ENCODE measurements around the gene NIT1. TPM values are rescaled to one million over a fixed set of nuclear protein-coding genes. Genes with fewer than 3 reads are reported as not detected.

Gene NIT1
- total RNA-seq, 1 experiment from 2014 or later, result 65.9 TPM

- Histone ChIP-seq H3K27me3 (ENCODE audit: insufficient read depth, low read length) (no peaks in the 10 kb centered on the region), H3K4me1 (ENCODE audit: control insufficient read depth in 1 of 2, insufficient read depth in 2 of 2, low read length in 2 of 2) (peaks cover 8 to 36% of the 10 kb centered on the region in 2 experiments; a peak in 3 of 4 replicates), H3K9me3 (ENCODE audit: control insufficient read depth in 1 of 2, insufficient read depth in 1 of 2, low read depth in 1 of 2, low read length in 2 of 2) (no peaks in the 10 kb centered on the region), H3K9me2 (ENCODE audit: insufficient read depth) (no peaks in the 10 kb centered on the region), H3K27ac (ENCODE audit: low read depth, low read length) (no peak overlapping the region), H3K4me3 (replicated peaks in 1 of 2; ENCODE audit: low read depth in 1 of 2, low read length in 2 of 2) (no peak overlapping the region), H3K9ac (ENCODE audit: low read length) (no peak overlapping the region), H3K79me2 (ENCODE audit: insufficient read depth, low read length) (peaks cover 11% of the 10 kb centered on the region; the same call in 1 of the 2 replicates), H4K20me1 (ENCODE audit: insufficient read depth) (no peaks in the 10 kb centered on the region), H3K4me2 (ENCODE audit: low read length) (no peak overlapping the region), H3K36me3 (ENCODE audit: control insufficient read depth in 1 of 2, insufficient read depth in 2 of 2, low read length in 2 of 2) (peaks cover 8 to 26% of the 10 kb centered on the region in 2 experiments; a peak in 2 of 4 replicates), H2AFZ (ENCODE audit: low read depth, low read length, poor library complexity, severe bottlenecking) (no peak overlapping the region)
- POLR2A ChIA-PET, result no interaction called here
- RAD21 ChIA-PET (ENCODE audit: low non-redundant PET in 1 of 2, low total read pairs in 2 of 2, uncharacterized antibody in 2 of 2, unreplicated experiment in 2 of 2), result no interaction called here
- TF ChIP-seq SRF (IDR thresholded peaks at IDR 0.05; ENCODE audit: low read depth), result no peak
- TF ChIP-seq FOSL1 (IDR thresholded peaks at IDR 0.05; ENCODE audit: low read depth), result no peak
- TF ChIP-seq CTCF (IDR thresholded peaks at IDR 0.05 in 2 of 3, conservative IDR thresholded peaks at IDR 0.05 in 1 of 3; ENCODE audit: borderline replicate concordance in 1 of 3, insufficient read depth in 1 of 3, low read depth in 2 of 3, low read length in 2 of 3), result no peak
- no peak for TF ChIP-seq SP1 (IDR thresholded peaks at IDR 0.05; ENCODE audit: low read depth)
- TF ChIP-seq YY1 (IDR thresholded peaks at IDR 0.05; ENCODE audit: extremely low read depth, insufficient replicate concordance, low read depth, low read length), result no peak
- TF ChIP-seq EZH2 (IDR thresholded peaks at IDR 0.05), result no peak
- ATAC-seq, result no peak
- CTCF ChIA-PET, result no interaction called here
- no peak for DNase-seq (ENCODE audit: low read depth, low spot score)
- intact Hi-C loops (cut with micrococcal nuclease), result no loop called here
- BruUV-seq (replicated peaks), result no TSS peak
Measured at GRCh38 chr1:161161652-161162051, 43.7 kb downstream of the NIT1 start.

GRCh38 chr1:161162052-161162451, 44.1 kb downstream of the NIT1 start:
- Histone ChIP-seq H3K36me3 (ENCODE audit: control insufficient read depth in 1 of 2, insufficient read depth in 2 of 2, low read length in 2 of 2) (peaks cover 8 to 26% of the 10 kb centered on the region in 2 experiments; a peak in 2 of 4 replicates), H3K9me3 (ENCODE audit: control insufficient read depth in 1 of 2, insufficient read depth in 1 of 2, low read depth in 1 of 2, low read length in 2 of 2) (no peaks in the 10 kb centered on the region), H3K4me1 (ENCODE audit: control insufficient read depth in 1 of 2, insufficient read depth in 2 of 2, low read length in 2 of 2) (peaks cover 8 to 39% of the 10 kb centered on the region in 2 experiments; a peak in 3 of 4 replicates), H3K4me3 (replicated peaks in 1 of 2; ENCODE audit: low read depth in 1 of 2, low read length in 2 of 2) (no peak overlapping the region), H3K4me2 (ENCODE audit: low read length) (no peak overlapping the region), H3K27me3 (ENCODE audit: insufficient read depth, low read length) (no peaks in the 10 kb centered on the region), H2AFZ (ENCODE audit: low read depth, low read length, poor library complexity, severe bottlenecking) (no peak overlapping the region), H3K79me2 (ENCODE audit: insufficient read depth, low read length) (peaks cover 11% of the 10 kb centered on the region; the same call in 1 of the 2 replicates), H4K20me1 (ENCODE audit: insufficient read depth) (no peaks in the 10 kb centered on the region), H3K9me2 (ENCODE audit: insufficient read depth) (no peaks in the 10 kb centered on the region), H3K9ac (ENCODE audit: low read length) (no peak overlapping the region), H3K27ac (ENCODE audit: low read depth, low read length) (no peak overlapping the region)
- TF ChIP-seq ZBTB33 (IDR thresholded peaks at IDR 0.05; ENCODE audit: extremely low read depth, insufficient replicate concordance, low read length), result no peak
- no peak for TF ChIP-seq EZH2 (IDR thresholded peaks at IDR 0.05)
- no peak for TF ChIP-seq ATF3 (IDR thresholded peaks at IDR 0.05)
- TF ChIP-seq CTCF (IDR thresholded peaks at IDR 0.05 in 2 of 3, conservative IDR thresholded peaks at IDR 0.05 in 1 of 3; ENCODE audit: borderline replicate concordance in 1 of 3, insufficient read depth in 1 of 3, low read depth in 2 of 3, low read length in 2 of 3), result no peak
- no peak for TF ChIP-seq MAX (IDR thresholded peaks at IDR 0.05)
- TF ChIP-seq EGR1 (IDR thresholded peaks at IDR 0.05; ENCODE audit: low read depth), result no peak
- DNase-seq (ENCODE audit: low read depth, low spot score) (no peak), ATAC-seq (no peak)
- no TSS peak for BruUV-seq (replicated peaks)
- POLR2A ChIA-PET, result no interaction called here
- intact Hi-C loops (cut with micrococcal nuclease), result no loop called here
- CTCF ChIA-PET, result no interaction called here
- RAD21 ChIA-PET (ENCODE audit: low non-redundant PET in 1 of 2, low total read pairs in 2 of 2, uncharacterized antibody in 2 of 2, unreplicated experiment in 2 of 2), result no interaction called here

Measured in HCT116 (cell line).